DMS79 (cell line): ENCODE measurements around the gene LIPA.
"Not testable (repeated sequence)": the region's sequence is repeated elsewhere in the genome, so short reads cannot be mapped to it uniquely, and the experiment has no call there.

Experiments
- DNase-seq: peaks from one replicate; lab custom pipeline; 2025; lab: John Stamatoyannopoulos, UW

LIPA gene

DNA sequence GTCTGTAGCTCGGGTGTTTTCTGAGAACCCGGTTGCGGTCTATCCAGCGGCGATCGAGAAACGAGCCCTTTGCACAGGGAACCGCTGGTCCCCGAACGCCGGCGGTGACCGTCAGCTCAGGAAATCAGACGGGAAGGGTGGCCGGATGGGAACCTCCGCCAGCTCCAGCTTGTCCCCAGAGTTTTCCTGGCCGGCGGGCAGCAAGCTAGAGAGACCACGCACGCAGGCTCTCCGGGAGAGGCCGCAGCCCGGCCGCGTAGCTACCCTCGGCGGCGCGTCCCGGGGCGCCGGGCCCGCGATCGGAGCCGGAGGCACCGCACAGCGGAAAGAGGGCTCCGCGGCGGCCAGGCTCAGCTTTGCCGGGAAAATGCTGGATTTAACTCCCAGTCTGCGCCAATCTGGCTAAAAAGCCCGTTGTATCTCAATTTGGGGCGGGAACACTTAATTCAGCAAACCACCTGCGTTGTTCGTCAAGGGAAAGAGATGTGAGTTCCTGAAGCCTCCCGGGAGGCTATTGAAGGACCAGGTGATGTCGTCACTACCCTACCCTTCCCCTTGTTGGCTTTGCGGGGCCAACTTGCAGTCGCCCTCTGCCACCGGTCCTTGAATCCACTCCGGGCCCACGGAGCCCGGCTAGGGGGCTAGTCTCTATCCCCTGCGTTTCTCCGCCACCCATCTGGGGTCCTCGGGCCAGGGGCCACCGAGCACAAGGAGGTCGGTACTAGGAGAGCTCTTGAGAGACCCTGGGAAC is 43.6 kb downstream of the LIPA start:
- no peak for DNase-seq

DNA sequence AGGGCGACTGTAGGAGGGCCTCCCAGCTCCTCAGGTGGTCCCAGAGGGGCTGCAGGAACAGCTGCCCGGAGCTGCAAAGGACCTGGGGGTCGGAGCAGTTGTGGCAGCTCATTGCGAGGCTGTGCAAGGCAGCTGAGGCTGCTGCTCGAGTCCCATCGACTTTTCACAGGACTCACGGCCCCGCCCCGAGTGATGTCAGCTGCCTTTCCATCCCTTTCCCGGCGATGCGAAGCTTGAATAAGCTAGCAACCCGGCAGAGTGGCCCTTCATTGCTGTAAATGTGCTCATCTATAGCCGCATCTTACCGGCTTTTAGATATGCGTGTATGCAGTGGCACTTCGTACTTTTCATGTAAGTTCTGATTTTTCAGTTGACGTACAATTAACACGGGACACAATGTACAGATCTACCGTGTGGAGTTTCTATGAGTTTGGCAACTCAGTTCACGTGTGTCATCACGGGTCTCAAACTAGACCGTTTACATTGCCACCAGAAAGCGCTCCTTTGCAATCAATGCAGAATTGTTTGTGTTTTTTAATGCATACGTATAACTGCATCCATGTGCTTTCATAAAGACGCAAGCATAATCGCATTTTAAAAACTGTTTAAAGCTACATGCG is 44.3 kb downstream of the LIPA start, which contains the start of gene CH25H:
Gene CH25H, minus strand, starts transcription at position 137 of the 620 bp plus-strand sequence. Its CDS starts 25 bp downstream, at position 112.
- DNase-seq = no peak

- DNase-seq = no peak
Measured at GRCh38 chr10:89206402-89207180, 45.0 kb downstream of the LIPA start.

GRCh38 chr10:89204621-89205185 is 46.9 kb downstream of the LIPA start:
- DNase-seq = no peak

GRCh38 chr10:89203237-89203636 is 48.3 kb downstream of the LIPA start:
- DNase-seq = no peak

DNA sequence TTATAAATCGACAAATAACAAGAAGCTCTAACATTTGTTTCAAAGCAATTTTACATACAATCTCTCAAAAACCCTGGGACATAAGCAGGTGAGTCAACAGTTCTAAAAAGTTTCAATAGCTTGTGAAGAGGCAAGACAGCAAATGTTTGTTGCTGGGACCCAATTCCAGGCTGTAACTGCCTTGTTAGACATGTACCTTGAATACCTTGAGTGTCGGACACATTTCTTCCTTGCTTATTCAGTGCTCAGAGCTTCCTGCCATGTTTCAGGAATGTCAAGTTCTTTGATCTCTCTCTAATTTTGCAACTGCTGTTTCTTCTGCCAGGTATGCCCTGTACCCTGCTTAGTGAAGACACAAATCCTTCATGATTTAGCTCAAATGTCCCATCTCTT is 49.5 kb downstream of the LIPA start:
- no peak for DNase-seq

DNA sequence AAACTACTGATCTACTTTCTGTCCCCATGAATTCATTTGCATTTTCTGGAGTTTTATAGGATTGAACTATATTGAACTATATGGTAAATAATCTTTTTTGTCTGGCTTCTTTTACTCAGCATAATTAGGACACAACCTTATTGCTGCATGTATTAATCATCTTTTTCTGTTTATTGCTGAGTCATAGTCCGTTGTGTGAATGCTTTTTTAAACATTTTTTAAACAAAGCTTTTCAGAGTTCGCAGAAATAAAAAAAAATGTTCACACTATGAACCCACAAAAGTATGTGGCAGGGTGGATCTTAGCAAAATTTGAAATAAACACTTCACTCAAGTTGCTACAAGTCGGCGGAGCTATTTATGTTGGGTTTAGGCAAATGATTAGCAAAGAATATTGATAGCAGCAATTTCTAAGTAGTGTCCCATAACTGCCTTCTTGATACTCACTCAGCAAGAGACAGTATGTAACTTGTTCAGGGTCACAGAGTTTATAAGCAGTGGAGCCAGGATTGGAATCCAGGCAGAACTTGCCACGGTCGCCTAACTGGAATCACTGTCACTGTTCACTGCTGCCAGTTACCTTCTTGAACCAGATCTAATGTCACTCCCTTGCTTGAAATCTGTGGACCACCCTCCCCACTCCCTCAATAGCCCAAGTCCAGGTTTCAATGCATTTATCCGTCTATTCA is 50.1 kb downstream of the LIPA start:
- no peak for DNase-seq

- no peak for DNase-seq
Measured at GRCh38 chr10:89197473-89197872, 54.1 kb downstream of the LIPA start.

GRCh38 chr10:89191301-89191700 is 60.3 kb downstream of the LIPA start:
- DNase-seq = not testable (repeated sequence)

DNA sequence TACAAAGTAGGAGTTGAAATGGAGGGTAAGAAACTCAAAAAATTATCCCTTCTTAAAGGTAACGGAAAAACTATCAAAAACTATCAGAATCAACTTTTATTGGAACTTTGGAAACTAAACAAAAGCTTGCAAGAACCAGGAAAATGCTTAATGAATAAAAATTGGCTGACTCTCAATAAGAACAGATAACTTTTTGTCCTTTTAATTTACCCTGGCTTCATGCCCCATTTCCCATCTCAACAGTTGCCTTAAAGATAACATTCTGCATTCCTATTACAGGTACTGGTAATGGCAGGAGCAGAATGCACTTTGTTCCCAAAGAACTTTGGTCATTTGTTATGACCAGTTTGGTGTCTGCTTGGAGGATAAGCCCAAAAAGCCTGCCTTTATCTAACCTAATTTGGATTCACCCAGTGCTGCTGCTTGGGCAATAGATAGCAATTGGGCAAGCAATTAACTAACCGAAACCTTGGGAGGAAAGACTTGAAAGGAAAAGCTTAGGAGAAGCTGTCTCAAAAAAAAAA is 62.3 kb downstream of the LIPA start:
- DNase-seq = no peak

DNA sequence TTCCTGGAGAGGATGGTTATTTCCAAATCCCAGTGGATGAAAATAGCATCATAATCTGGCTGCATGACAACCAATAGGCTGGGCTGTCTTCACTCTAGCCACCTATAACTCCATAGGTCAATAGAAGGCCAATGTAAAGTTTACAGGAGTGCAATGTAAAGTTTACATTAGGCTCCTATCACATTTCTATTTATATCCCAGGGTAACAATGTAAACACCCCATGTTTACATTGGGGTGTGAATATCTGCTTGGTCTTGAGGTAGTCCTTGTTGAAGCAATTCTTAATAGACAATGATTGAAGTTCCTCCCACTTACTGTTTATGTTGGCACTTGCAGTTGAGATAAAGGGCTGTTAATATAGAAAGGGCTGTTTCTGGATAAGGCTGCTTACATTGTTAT is 65.9 kb downstream of the LIPA start:
- no peak for DNase-seq

GRCh38 chr10:89184638-89185037 is 66.9 kb downstream of the LIPA start:
- DNase-seq = no peak

- DNase-seq = no peak
Measured at GRCh38 chr10:89183571-89183970, 68.0 kb downstream of the LIPA start.

DNA sequence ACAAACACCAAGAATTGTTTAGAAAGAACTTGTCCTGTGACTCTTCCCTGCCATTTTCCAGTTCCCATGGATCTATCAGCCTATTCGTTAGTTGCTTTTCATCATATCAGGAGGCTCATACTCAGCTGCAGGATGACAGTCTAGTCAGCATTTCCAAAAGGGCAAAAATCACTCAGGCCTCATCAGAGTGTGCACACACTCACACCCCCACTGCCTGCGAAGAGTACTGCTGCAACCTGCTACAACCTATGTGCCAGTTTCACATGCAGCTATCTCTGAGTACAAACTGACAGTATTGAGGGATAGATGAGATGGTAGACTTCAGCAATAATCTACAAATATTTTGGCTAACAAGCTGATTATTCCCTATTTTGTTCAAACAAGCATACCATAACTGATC is 68.7 kb downstream of the LIPA start:
- no peak for DNase-seq

DNA sequence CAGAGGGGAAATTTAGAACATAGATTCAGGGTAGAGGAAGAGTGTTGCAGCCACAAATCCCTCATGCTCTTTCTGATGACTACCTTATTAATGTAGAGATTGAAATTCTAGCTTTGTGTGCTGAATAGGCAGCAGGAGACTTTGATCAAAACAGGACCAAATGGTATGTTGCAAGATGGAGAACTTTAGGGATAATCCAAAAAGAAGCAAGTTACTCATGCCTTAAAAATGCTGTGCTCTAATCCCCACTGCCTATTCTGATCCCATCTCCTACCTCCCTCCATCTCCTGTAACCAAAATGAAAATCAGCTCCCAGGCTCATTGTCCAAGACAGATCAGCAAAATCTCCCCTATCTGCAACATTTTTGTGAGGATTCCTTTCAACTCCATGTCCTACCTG is 75.8 kb downstream of the LIPA start:
- no peak for DNase-seq

- no peak for DNase-seq
Measured at GRCh38 chr10:89173075-89173474, 78.5 kb downstream of the LIPA start.

GRCh38 chr10:89171996-89172395 is 79.6 kb downstream of the LIPA start:
- no peak for DNase-seq

- no peak for DNase-seq
Measured at GRCh38 chr10:89171263-89171872, 80.2 kb downstream of the LIPA start.

DNA sequence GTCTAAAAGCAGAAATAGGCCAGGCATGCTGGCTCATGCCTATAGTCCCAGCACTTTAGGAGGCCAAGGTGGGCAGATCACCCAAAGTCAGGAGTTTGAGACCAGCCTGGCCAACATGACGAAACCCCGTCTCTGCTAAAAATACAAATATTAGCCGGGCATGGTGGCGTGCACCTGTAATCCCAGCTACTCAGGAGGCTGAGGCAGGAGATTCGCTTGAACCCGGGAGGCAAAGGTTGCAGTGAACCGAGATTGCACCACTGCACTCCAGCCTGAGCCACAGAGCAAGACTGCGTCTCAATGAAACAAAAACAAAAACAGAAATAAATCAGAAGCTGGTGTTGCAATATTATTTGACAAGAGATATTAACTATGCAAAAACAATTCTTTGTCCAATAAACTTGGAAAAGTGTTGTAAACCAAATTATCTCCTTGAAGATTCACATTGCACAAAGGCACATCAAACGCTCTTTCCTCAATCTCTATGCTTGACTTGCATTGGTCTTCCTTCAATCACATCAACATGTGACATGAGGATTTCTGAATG is 83.1 kb downstream of the LIPA start:
- not testable (repeated sequence) for DNase-seq

GRCh38 chr10:89167915-89168314 is 83.7 kb downstream of the LIPA start:
- DNase-seq = no peak

GRCh38 chr10:89165923-89166322 is 85.7 kb downstream of the LIPA start:
- no peak for DNase-seq
